Stimulated activated CD8-positive, alpha-beta memory T cell treated with anti-CD3 and anti-CD28 coated beads, Interleukin-15, amount 100 ng/mL, for 24 hours (primary cell): ENCODE data around the gene CCDC141.
"Not testable (repeated sequence)": the region's sequence is repeated elsewhere in the genome, so short reads cannot be mapped to it uniquely, and the experiment has no call there.

ENCODE experiments used
- DNase-seq: peaks from one replicate; pipeline ENCODE4 v3.0.0-alpha.2; 2020; ENCODE audit warnings: low read depth

Gene CCDC141

DNA sequence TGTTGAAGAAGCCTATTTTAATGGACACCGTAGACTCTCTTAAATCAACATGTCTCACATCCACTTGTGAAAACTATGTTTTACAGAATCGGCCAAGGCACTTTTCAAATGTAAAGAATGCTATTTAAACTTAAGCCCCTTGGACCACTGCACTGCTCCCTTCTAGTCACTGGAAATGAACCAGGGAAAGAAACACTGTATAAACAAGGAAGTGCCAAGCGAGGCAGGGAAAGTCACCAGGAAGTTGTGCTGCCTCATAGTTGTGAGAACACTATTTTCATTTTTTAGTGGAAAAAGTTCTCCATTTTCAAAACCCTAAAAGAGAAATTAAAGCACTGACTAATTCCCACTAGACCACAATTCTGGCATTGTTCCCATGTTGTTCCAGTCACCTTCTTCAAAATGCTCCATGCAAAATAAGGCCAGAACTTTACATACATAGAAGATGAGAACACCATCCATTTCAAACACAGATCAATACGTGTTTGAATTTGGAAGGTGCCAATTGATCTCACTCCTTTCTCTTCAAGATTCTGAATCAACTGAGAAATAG, 13.5 kb downstream of the CCDC141 start:
- DNase-seq = no peak

- no peak for DNase-seq
Measured at GRCh38 chr2:179031731-179032408, 18.1 kb downstream of the CCDC141 start.

GRCh38 chr2:179024445-179024844, 25.5 kb downstream of the CCDC141 start:
- no peak for DNase-seq

DNA sequence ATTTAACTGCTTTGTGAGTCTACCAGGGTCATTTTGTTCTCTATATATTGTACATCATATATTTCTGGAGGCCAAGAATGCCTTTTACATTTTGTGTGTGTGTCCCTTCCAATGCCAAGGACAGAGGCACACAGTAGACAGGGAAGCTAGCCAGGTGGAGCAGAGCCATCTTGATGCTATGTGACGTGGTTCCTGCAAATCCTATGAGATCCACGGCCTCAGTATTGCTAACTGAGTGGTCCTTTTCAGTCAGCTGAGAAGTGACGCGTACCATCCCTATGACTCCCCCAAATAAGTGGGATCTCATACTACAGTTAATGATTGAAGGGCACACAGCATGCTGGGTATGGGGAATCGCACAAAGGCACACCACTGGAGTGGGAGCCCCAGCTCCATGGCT, 27.3 kb downstream of the CCDC141 start:
- DNase-seq = no peak

- DNase-seq = no peak
Measured at GRCh38 chr2:179021258-179021657, 28.7 kb downstream of the CCDC141 start.

DNA sequence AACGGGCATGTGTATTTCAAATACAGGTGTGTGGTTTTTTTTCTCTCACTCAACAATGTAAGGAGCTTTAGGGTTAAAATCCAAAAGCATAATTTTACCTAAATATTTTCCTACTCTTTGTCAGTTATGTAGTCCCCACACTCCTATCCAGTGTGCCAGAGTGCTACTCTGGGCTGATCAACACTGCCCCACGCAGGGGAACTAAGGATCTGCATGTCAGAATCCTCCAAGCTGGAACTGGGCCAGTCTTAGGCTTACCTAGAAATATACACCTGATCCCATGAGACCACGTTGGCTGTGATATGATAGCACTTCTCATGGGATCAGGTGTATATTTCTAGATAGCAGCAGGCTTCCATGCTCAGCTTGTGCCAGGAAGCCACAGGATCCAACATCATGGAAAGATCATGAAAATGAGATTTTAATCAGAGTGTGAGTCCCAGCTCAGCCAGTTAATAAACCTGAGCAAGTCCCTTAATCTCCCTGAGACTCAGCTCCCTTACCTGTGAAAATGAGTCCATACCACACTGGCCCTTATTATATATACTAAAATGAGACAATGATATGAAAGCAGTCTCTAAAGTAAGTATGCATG, 29.7 kb downstream of the CCDC141 start:
- DNase-seq = no peak

DNA sequence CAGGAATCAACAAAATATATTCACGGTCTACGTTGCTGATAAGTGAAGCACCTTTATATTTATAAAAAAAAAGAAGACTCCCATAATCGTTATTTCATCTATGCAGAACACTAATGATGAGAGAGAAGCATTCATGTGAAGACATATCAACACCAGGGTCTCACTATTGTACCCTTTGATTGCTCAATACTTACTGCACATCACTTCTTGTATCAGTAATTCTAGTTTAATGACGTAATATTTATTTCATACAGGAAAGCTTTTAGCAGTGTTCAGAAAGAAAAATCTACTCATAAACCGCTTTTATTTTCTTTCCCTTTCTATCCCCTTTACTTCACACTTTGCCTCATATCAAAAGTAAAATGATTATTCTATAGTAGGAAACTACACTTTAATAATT, 30.7 kb downstream of the CCDC141 start:
- DNase-seq = no peak

- no peak for DNase-seq
Measured at GRCh38 chr2:179017773-179018357, 32.1 kb downstream of the CCDC141 start.

- not testable (repeated sequence) for DNase-seq
Measured at GRCh38 chr2:179014189-179014588, 35.7 kb downstream of the CCDC141 start.

- DNase-seq = no peak
Measured at GRCh38 chr2:179005976-179006375, 44.0 kb downstream of the CCDC141 start.

DNA sequence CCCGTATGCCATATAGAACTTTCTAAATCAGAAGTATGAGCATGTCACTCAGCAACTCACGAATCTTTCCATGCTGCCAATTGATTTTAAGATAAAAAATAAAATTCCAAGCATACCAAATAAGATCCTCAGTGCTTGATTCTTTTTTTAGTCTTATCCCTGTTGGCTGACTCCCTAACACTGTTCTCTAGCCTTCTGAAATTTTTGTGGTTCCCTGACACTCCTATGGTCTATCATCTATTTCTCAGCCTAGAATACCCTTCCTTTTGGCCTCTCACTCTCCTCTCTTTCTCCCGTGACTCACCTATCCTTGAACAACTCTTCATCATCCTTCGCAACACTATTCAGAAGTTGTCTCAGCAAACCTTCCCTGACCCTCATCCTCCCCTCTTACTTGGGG, 50.5 kb downstream of the CCDC141 start:
- no peak for DNase-seq

- DNase-seq = no peak
Measured at GRCh38 chr2:178998539-178998938, 51.4 kb downstream of the CCDC141 start.

DNA sequence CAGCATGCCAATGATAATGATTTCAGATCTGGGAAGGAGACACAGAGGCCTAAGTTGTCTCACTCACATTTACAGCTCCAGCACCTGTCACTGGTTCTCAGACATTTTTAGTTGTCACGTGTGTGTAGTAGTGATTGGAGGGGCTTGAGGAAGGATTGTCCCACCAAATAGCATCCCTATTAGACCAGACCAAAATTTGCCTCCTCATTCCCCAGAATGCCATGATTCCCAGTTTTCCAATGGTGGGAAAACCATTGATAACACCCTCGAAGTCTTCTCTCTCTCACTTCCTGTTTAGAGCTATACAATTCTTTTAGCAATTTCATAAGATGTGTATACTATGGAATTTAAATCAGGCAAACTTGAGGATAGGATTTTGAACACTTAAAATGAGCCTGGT, 52.5 kb downstream of the CCDC141 start:
- DNase-seq = no peak

DNA sequence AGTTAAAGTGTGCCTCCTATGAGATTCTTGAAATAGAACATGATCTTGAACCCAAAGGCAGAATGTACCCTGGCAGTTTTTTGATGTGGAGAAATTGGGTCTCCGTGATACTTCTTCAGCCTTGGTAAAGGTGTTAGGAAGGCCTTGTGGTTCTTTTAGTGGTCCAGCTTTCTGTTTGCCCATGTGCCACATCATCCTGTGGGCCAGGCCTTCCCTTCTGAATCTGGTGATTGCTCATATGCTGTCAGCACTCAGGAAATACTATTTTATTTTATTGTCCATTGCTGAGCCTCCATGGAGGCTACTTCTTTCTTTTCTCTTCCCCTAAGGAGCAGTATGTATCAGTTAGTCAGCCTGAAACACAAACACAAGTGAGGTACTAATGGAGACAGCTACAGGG, 52.9 kb downstream of the CCDC141 start:
- no peak for DNase-seq

DNA sequence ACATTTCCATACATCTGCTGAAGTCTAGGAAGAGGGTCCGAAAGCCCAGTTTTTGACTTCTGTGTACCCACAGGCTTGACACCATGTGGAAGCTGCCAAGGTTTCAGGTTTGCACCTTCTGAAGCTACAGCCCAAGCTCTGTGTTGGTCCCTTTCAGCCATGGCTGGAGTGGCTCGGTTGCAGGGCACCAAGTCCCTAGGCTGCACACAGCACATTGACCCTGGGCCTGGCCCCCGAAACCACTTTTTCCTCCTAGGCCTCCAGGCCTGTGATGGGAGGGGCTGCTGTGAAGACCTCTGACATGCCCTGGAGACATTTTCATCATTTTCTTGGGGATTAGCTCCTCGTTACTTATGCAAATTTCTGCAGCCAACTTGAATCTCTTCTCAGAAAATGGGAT, 55.7 kb downstream of the CCDC141 start:
- no peak for DNase-seq

DNA sequence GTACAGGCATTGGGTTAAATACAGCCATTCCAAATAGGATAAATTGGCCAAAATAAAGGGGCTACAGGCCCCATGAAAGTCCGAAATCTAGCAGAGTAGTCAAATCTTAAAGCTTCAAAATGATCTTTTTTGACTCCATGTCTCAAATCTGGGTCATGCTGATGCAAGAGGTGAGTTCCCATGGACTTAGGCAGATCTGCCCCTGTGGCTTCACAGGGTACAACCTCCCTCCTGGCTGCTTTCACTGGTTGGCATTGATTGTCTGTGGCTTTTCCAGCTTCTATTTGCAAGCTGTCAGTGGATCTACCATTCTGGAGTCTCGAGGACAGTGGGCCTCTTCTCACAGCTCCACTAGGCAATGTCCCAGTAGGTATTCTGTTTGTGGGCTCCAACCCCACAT, 56.1 kb downstream of the CCDC141 start:
- no peak for DNase-seq

DNA sequence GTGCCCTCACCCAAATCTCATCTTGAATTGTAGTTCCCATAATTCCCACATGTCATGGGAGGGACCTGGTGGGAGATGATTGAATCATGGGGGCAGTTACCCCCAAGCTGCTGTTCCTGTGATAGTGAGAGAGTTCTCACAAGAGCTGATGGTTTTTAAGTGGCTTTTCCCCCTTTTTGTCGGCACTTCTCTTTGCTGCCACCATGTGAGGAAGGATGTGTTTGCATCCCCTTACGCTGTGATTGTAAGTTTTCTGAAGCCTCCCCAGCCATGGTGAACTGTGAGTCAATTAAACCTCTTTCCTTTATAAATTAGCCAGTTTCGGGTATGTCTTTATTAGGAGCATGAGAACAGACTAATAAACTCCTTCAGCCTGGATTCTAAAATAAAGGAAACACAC, 57.2 kb downstream of the CCDC141 start:
- not testable (repeated sequence) for DNase-seq

DNA sequence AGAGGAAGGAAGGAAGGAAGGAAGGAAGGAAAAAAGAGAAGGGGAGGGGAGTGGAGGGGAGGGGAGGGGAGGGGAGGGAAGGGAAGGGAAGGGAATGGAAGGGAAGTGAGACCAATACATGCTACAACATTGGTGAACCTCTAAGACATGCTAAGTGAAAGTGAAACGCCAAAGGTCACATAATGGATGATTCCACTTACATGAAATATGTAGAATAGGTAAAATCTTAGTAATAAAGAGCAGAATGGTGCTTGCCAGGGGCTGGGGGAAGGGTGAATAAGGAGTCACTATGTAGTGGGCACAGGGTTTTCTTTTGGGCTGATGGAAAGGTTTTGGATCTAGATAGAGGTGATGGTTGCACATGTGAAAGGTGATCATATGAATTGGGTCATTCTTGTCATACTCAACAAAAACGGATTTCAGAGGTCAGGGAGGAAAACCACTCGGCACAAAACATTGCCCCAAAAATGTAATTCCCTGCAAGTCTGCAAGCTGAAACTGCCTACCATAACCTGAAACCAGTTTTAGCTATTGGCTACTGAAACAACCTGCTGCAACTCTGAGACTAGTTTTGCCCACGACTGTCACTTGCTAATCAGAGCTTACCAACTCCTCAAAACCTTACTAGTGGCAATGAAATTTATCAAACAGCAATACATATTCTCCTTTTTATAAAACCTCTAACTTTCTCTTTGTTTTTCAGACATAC, 59.2 kb downstream of the CCDC141 start:
- no peak for DNase-seq

DNA sequence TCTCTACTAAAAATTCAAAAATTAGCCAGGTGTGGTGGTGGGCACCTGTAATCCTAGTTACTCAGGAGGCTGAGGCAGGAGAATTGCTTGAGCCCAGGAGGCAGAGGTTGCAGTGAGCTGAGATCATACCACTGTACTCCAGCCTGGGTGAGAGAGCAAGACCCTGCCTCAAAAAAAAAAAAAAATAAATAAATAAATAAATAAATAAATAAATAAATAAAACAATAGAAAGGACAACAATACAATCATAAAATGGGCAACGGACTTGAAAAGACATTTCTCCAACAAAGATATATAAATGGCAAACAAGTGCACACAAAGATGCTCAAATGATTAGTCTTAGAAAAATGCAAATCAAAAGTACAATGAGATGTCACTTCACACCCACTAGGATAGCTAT, 60.5 kb downstream of the CCDC141 start:
- DNase-seq = not testable (repeated sequence)

GRCh38 chr2:178982652-178983051, 67.3 kb downstream of the CCDC141 start:
- DNase-seq = not testable (repeated sequence)

GRCh38 chr2:178980815-178981214, 69.1 kb downstream of the CCDC141 start:
- DNase-seq = no peak

DNA sequence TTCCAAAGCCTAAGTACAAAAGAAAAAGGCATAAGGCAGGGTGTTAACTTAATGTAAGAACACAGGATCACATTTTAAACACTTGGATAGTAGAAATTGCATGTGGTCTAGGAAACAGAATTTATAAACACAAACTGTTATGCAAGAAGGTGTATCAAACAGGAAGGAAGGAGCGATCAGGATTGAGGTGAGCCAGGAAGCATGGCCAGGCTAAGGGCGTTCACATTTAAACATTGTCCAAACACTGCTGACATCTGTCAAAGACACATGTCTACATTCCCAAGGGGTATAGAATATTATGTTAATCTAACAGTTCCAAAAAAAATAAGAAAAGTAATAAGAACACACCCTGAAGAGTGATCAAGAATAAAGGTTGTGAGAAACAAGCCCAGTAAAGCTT, 71.3 kb downstream of the CCDC141 start:
- DNase-seq = no peak

GRCh38 chr2:178976351-178976750, 73.6 kb downstream of the CCDC141 start:
- no peak for DNase-seq
